ENCODE results near the gene LMF2. TPM values are rescaled to one million over a fixed set of nuclear protein-coding genes. Genes with fewer than 3 reads are reported as not detected.

Gene LMF2
- total RNA-seq, 4 donors from 2014 or later = 35.4 to 65.0 (median 46.2) TPM

DNA sequence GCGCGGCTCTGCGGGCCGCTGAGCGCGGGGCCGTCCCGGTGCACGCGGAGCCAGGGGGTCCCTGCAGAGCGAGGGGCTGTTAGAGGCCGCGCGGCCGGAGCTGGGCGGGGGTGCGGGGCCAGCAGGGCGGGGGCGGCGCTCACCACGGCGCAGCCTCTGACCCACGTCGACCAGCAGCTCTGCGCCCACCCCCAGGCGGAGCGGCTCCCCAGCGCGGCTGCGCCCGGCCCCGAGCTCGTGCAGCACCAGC lies 18.3 kb upstream of the LMF2 start:
- Histone ChIP-seq H3K36me3 (peaks cover 25 to 33% (median 28%) of the 10 kb centered on the region in 3 donors), H3K27ac (peak overlapping the region; percentile 90 to 99 (median 95)), H3K27me3 (peaks cover 0 to 12% (median 0%) of the 10 kb centered on the region in 4 donors), H3K4me3 (peak overlapping the region; percentile 55 to 84 (median 67)), H3K4me1 (peaks cover 42 to 74% (median 47%) of the 10 kb centered on the region in 3 donors), H3K9me3 (no peaks in the 10 kb centered on the region)
- no peak for TF ChIP-seq POLR2A (IDR thresholded peaks at IDR 0.05)
- TF ChIP-seq, protein P1, sequence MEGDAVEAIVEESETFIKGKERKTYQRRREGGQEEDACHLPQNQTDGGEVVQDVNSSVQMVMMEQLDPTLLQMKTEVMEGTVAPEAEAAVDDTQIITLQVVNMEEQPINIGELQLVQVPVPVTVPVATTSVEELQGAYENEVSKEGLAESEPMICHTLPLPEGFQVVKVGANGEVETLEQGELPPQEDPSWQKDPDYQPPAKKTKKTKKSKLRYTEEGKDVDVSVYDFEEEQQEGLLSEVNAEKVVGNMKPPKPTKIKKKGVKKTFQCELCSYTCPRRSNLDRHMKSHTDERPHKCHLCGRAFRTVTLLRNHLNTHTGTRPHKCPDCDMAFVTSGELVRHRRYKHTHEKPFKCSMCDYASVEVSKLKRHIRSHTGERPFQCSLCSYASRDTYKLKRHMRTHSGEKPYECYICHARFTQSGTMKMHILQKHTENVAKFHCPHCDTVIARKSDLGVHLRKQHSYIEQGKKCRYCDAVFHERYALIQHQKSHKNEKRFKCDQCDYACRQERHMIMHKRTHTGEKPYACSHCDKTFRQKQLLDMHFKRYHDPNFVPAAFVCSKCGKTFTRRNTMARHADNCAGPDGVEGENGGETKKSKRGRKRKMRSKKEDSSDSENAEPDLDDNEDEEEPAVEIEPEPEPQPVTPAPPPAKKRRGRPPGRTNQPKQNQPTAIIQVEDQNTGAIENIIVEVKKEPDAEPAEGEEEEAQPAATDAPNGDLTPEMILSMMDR (IDR thresholded peaks at IDR 0.05) = peak in 1 of 6 experiments; percentile 16
- WGBS, 2 donors = no CpG with 5 or more reads among the region's 33 CpGs
- intact Hi-C loops (cut with DNase I) = loop anchor here (10.0 kb wide), 1 partner anchor 89 kb away; no protein-coding TSS in a partner anchor
- no peak for DNase-seq

DNA sequence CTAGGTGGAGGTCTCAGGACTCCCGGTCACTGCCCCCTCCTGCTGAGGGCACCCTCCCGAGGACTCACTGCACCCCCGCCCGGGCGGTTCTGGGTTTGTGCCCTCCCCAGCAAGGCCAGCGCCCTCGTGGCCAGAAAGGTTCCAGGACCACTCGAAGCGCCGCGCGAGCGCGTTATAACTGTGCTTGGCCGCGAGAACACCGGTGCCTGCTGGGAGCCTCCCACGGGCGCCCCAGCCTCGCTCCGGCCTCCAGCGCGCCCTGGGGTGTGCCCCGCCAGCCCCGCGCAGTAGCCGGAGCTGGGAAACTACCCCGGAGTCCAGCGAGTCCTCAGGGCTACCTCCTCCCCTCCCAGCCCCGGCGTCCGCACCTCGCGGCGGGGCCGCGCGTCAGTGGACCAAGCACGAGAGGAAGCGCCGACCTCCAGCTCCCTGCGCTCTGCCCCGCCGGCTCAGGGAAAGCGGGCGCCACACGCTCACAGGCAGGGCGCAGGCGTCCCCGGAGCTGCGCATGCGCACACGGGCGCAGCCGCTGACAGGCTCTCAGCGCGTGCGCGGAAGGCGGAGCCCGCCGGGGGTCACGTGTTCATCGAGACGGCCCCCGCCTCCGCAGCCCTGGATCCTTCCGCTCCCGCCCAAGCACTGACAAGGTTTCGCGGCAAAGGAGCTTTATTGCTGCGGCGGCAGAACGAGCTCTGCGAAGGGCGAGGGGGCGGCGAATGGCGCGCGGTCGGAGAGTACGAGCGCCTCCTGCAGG lies 17.8 kb upstream of the LMF2 start, which contains the start of gene SCO2:
Gene SCO2, minus strand, starts transcription at position 495 of the 754 bp plus-strand sequence. CDS start 1,187 bp downstream, outside the sequence.
- intact Hi-C loops (cut with DNase I) = loop anchor here (10.0 kb wide), 1 partner anchor 90 kb away; no protein-coding TSS in a partner anchor
- peaks cover 25 to 38% (median 28%) of the 10 kb centered on the region in 3 donors for H3K36me3 ChIP-seq
- WGBS, 2 donors = no CpG with 5 or more reads among the region's 84 CpGs
- H3K9me3 ChIP-seq = no peaks in the 10 kb centered on the region
- H3K4me1 ChIP-seq = peaks cover 42 to 69% (median 43%) of the 10 kb centered on the region in 3 donors
- H3K27ac ChIP-seq = peak within 1 kb of the TSS; percentile 90 to 99 (median 95)
- peaks cover 0 to 7% (median 0%) of the 10 kb centered on the region in 4 donors for H3K27me3 ChIP-seq
- peak; percentile 85 for DNase-seq
- H3K4me3 ChIP-seq = peak within 1 kb of the TSS; percentile 55 to 84 (median 67)
- TF ChIP-seq, protein P1 (IDR thresholded peaks at IDR 0.05) = peak in 4 of 6 experiments; percentile 27 to 66 (median 54)
- TF ChIP-seq POLR2A (IDR thresholded peaks at IDR 0.05) = peak in 3 of 4 donors; percentile 80 to 89 (median 80)

GRCh38 chr22:50524676-50525103 lies 17.2 kb upstream of the LMF2 start:
- Histone ChIP-seq H3K27ac (peak overlapping the region; percentile 90 to 99 (median 95)), H3K4me3 (peak overlapping the region; percentile 55 to 84 (median 67)), H3K9me3 (no peaks in the 10 kb centered on the region), H3K4me1 (peaks cover 39 to 64% (median 42%) of the 10 kb centered on the region in 3 donors), H3K27me3 (peaks cover 0 to 1% (median 0%) of the 10 kb centered on the region in 4 donors), H3K36me3 (peaks cover 25 to 44% (median 28%) of the 10 kb centered on the region in 3 donors)
- DNase-seq = no peak
- WGBS, 2 donors = 3 to 10% methylated on average over 12 to 17 of the region's 19 CpGs
- no peak for TF ChIP-seq POLR2A (IDR thresholded peaks at IDR 0.05)
- TF ChIP-seq, protein P1 (IDR thresholded peaks at IDR 0.05) = no peak
- intact Hi-C loops (cut with DNase I) = loop anchor here (10.0 kb wide), 1 partner anchor 90 kb away; no protein-coding TSS in a partner anchor

- peak overlapping the region; percentile 90 to 99 (median 95) for H3K27ac ChIP-seq
- peak overlapping the region; percentile 55 to 84 (median 67) for H3K4me3 ChIP-seq
- 71 to 73% methylated on average over 8 to 9 of the region's 25 CpGs for WGBS, 2 donors
- peaks cover 25 to 51% (median 28%) of the 10 kb centered on the region in 3 donors for H3K36me3 ChIP-seq
- H3K9me3 ChIP-seq = no peaks in the 10 kb centered on the region
- DNase-seq = no peak
- H3K27me3 ChIP-seq = no peaks in the 10 kb centered on the region
- intact Hi-C loops (cut with DNase I) = loop anchor here (10.0 kb wide), 1 partner anchor 91 kb away; no protein-coding TSS in a partner anchor
- H3K4me1 ChIP-seq = peaks cover 32 to 57% (median 37%) of the 10 kb centered on the region in 3 donors
- TF ChIP-seq, protein P1 (IDR thresholded peaks at IDR 0.05) = no peak
- TF ChIP-seq POLR2A (IDR thresholded peaks at IDR 0.05) = no peak
Measured at GRCh38 chr22:50523806-50524675, 16.5 kb upstream of the LMF2 start.

All from esophagus squamous epithelium (tissue), 5 donors.